ENCODE data around the gene LBR.
"Not testable (repeated sequence)": the region's sequence is repeated elsewhere in the genome, so short reads cannot be mapped to it uniquely, and the experiment has no call there.

Gene LBR

GRCh38 chr1:225400968-225401367, 26.9 kb downstream of the LBR start:
- 93 to 100% methylated on average over 1 to 3 of the region's 5 CpGs for WGBS, 2 experiments (ENCODE audit: insufficient coverage in 2 of 2)
- H3K27ac ChIP-seq (ENCODE audit: low read depth, low read length, severe bottlenecking), result no peak overlapping the region
- no peak overlapping the region for H3K4me3 ChIP-seq (ENCODE audit: extremely low read depth, insufficient read depth, low read length, poor library complexity, severe bottlenecking)
- no peaks in the 10 kb centered on the region for H3K4me1 ChIP-seq (ENCODE audit: control insufficient read depth, insufficient read depth, low read length, poor library complexity, severe bottlenecking)
- no peaks in the 10 kb centered on the region for H3K9me3 ChIP-seq (ENCODE audit: control insufficient read depth, low read length)
- H3K36me3 ChIP-seq (ENCODE audit: control insufficient read depth, insufficient read depth, low read length), result peaks cover 76% of the 10 kb centered on the region

GRCh38 chr1:225396357-225396756, 31.5 kb downstream of the LBR start:
- Histone ChIP-seq H3K36me3 (ENCODE audit: control insufficient read depth, insufficient read depth, low read length) (peaks cover 45% of the 10 kb centered on the region), H3K4me1 (ENCODE audit: control insufficient read depth, insufficient read depth, low read length, poor library complexity, severe bottlenecking) (no peaks in the 10 kb centered on the region), H3K9me3 (ENCODE audit: control insufficient read depth, low read length) (no peaks in the 10 kb centered on the region), H3K4me3 (ENCODE audit: extremely low read depth, insufficient read depth, low read length, poor library complexity, severe bottlenecking) (no peak overlapping the region), H3K27ac (ENCODE audit: low read depth, low read length, severe bottlenecking) (no peak overlapping the region)
- 90 to 100% methylated on average over 1 to 2 of the region's 2 CpGs for WGBS, 2 experiments (ENCODE audit: insufficient coverage in 2 of 2)

DNA sequence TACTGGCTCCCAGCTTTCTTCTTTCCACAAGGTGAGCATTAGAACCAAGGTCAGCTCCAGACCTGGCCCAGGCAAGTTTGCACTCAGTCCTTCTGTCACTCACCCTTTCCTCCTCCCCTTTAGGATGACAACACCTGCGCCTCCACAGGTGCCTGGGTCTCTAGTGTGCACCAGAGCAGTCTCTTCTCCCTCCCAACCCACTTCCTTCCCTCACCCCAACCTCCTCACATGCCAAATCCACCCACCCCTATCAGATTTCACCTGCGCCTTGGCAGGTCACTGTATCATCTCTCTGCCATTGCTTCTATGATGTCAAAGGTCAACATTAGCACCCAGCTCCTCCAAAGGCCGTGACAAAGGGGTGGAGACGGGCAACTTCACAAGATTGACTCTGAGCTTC, 38.0 kb downstream of the LBR start:
- no peak overlapping the region for H3K4me3 ChIP-seq (ENCODE audit: extremely low read depth, insufficient read depth, low read length, poor library complexity, severe bottlenecking)
- H3K27ac ChIP-seq (ENCODE audit: low read depth, low read length, severe bottlenecking), result no peak overlapping the region
- no peaks in the 10 kb centered on the region for H3K9me3 ChIP-seq (ENCODE audit: control insufficient read depth, low read length)
- 87 to 95% methylated on average over 3 to 4 of the region's 4 CpGs for whole genome bisulfite sequencing, 2 experiments (ENCODE audit: insufficient coverage in 2 of 2)
- no peaks in the 10 kb centered on the region for H3K36me3 ChIP-seq (ENCODE audit: control insufficient read depth, insufficient read depth, low read length)
- no peaks in the 10 kb centered on the region for H3K4me1 ChIP-seq (ENCODE audit: control insufficient read depth, insufficient read depth, low read length, poor library complexity, severe bottlenecking)

- WGBS, 2 experiments (ENCODE audit: insufficient coverage in 2 of 2), result 84 to 97% methylated on average over 2 to 3 of the region's 4 CpGs
- Histone ChIP-seq H3K36me3 (ENCODE audit: control insufficient read depth, insufficient read depth, low read length) (no peaks in the 10 kb centered on the region), H3K4me3 (ENCODE audit: extremely low read depth, insufficient read depth, low read length, poor library complexity, severe bottlenecking) (no peak overlapping the region), H3K4me1 (ENCODE audit: control insufficient read depth, insufficient read depth, low read length, poor library complexity, severe bottlenecking) (no peaks in the 10 kb centered on the region), H3K27ac (ENCODE audit: low read depth, low read length, severe bottlenecking) (no peak overlapping the region), H3K9me3 (ENCODE audit: control insufficient read depth, low read length) (no peaks in the 10 kb centered on the region)
Observed at GRCh38 chr1:225388372-225388771, 39.5 kb downstream of the LBR start.

GRCh38 chr1:225386860-225387259, 41.0 kb downstream of the LBR start:
- H3K27ac ChIP-seq (ENCODE audit: low read depth, low read length, severe bottlenecking); H3K4me3 ChIP-seq (ENCODE audit: extremely low read depth, insufficient read depth, low read length, poor library complexity, severe bottlenecking); H3K36me3 ChIP-seq (ENCODE audit: control insufficient read depth, insufficient read depth, low read length); H3K9me3 ChIP-seq (ENCODE audit: control insufficient read depth, low read length); H3K4me1 ChIP-seq (ENCODE audit: control insufficient read depth, insufficient read depth, low read length, poor library complexity, severe bottlenecking): not testable (repeated sequence)
- no CpG with 5 or more reads among the region's 3 CpGs for WGBS, 2 experiments (ENCODE audit: insufficient coverage in 2 of 2)

- no peaks in the 10 kb centered on the region for H3K36me3 ChIP-seq (ENCODE audit: control insufficient read depth, insufficient read depth, low read length)
- no peak overlapping the region for H3K4me3 ChIP-seq (ENCODE audit: extremely low read depth, insufficient read depth, low read length, poor library complexity, severe bottlenecking)
- 90 to 100% methylated on average over 1 of the region's 1 CpG for WGBS, 2 experiments (ENCODE audit: insufficient coverage in 2 of 2)
- no peak overlapping the region for H3K27ac ChIP-seq (ENCODE audit: low read depth, low read length, severe bottlenecking)
- H3K9me3 ChIP-seq (ENCODE audit: control insufficient read depth, low read length), result no peaks in the 10 kb centered on the region
- no peaks in the 10 kb centered on the region for H3K4me1 ChIP-seq (ENCODE audit: control insufficient read depth, insufficient read depth, low read length, poor library complexity, severe bottlenecking)
Observed at GRCh38 chr1:225380691-225381090, 47.1 kb downstream of the LBR start.

GRCh38 chr1:225378880-225379279, 49.0 kb downstream of the LBR start:
- Histone ChIP-seq H3K27ac (ENCODE audit: low read depth, low read length, severe bottlenecking) (no peak overlapping the region), H3K36me3 (ENCODE audit: control insufficient read depth, insufficient read depth, low read length) (no peaks in the 10 kb centered on the region), H3K9me3 (ENCODE audit: control insufficient read depth, low read length) (no peaks in the 10 kb centered on the region), H3K4me1 (ENCODE audit: control insufficient read depth, insufficient read depth, low read length, poor library complexity, severe bottlenecking) (no peaks in the 10 kb centered on the region), H3K4me3 (ENCODE audit: extremely low read depth, insufficient read depth, low read length, poor library complexity, severe bottlenecking) (no peak overlapping the region)
- 17% methylated on average over 6 of the region's 10 CpGs; no CpG with 5 or more reads in 1 of the 2 experiments for WGBS, 2 experiments (ENCODE audit: insufficient coverage in 2 of 2)

DNA sequence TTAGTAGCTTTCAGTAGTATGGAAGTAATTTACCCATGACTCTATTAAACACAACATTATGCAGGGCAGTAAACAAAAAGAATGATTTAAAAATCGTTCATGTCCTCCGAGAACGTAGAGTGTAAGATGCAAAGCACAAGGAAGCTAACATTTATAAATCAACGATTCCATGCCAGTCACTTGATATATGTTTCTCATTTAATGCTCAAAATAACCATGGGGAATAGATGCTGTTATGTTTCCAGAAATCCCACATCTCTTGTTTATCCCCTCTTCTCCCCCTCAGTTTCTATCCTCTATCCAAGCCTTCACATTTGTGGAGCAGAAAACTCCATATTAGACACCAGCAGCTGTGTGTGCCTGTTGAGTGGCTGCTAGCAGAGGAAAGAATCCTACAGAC, 52.8 kb downstream of the LBR start:
- no peak overlapping the region for H3K27ac ChIP-seq (ENCODE audit: low read depth, low read length, severe bottlenecking)
- WGBS, 2 experiments (ENCODE audit: insufficient coverage in 2 of 2), result 94% methylated on average over 3 of the region's 4 CpGs; no CpG with 5 or more reads in 1 of the 2 experiments
- no peak overlapping the region for H3K4me3 ChIP-seq (ENCODE audit: extremely low read depth, insufficient read depth, low read length, poor library complexity, severe bottlenecking)
- H3K36me3 ChIP-seq (ENCODE audit: control insufficient read depth, insufficient read depth, low read length), result no peaks in the 10 kb centered on the region
- H3K4me1 ChIP-seq (ENCODE audit: control insufficient read depth, insufficient read depth, low read length, poor library complexity, severe bottlenecking), result no peaks in the 10 kb centered on the region
- H3K9me3 ChIP-seq (ENCODE audit: control insufficient read depth, low read length), result no peaks in the 10 kb centered on the region

GRCh38 chr1:225373155-225373554, 54.7 kb downstream of the LBR start:
- WGBS, 2 experiments (ENCODE audit: insufficient coverage in 2 of 2), result 90% methylated on average over 18 to 21 of the region's 21 CpGs
- no peak overlapping the region for H3K27ac ChIP-seq (ENCODE audit: low read depth, low read length, severe bottlenecking)
- no peak overlapping the region for H3K4me3 ChIP-seq (ENCODE audit: extremely low read depth, insufficient read depth, low read length, poor library complexity, severe bottlenecking)
- H3K9me3 ChIP-seq (ENCODE audit: control insufficient read depth, low read length), result no peaks in the 10 kb centered on the region
- H3K4me1 ChIP-seq (ENCODE audit: control insufficient read depth, insufficient read depth, low read length, poor library complexity, severe bottlenecking), result no peaks in the 10 kb centered on the region
- no peaks in the 10 kb centered on the region for H3K36me3 ChIP-seq (ENCODE audit: control insufficient read depth, insufficient read depth, low read length)

GRCh38 chr1:225371366-225372010, 56.4 kb downstream of the LBR start:
- H3K27ac ChIP-seq (ENCODE audit: low read depth, low read length, severe bottlenecking), result no peak overlapping the region
- H3K36me3 ChIP-seq (ENCODE audit: control insufficient read depth, insufficient read depth, low read length), result no peaks in the 10 kb centered on the region
- H3K4me1 ChIP-seq (ENCODE audit: control insufficient read depth, insufficient read depth, low read length, poor library complexity, severe bottlenecking), result peaks cover 3% of the 10 kb centered on the region
- no peaks in the 10 kb centered on the region for H3K9me3 ChIP-seq (ENCODE audit: control insufficient read depth, low read length)
- no CpG with 5 or more reads among the region's 3 CpGs for WGBS, 2 experiments (ENCODE audit: insufficient coverage in 2 of 2)
- H3K4me3 ChIP-seq (ENCODE audit: extremely low read depth, insufficient read depth, low read length, poor library complexity, severe bottlenecking), result no peak overlapping the region

- no peaks in the 10 kb centered on the region for H3K36me3 ChIP-seq (ENCODE audit: control insufficient read depth, insufficient read depth, low read length)
- 95 to 100% methylated on average over 3 of the region's 3 CpGs for WGBS, 2 experiments (ENCODE audit: insufficient coverage in 2 of 2)
- no peak overlapping the region for H3K27ac ChIP-seq (ENCODE audit: low read depth, low read length, severe bottlenecking)
- H3K9me3 ChIP-seq (ENCODE audit: control insufficient read depth, low read length), result no peaks in the 10 kb centered on the region
- peaks cover 7% of the 10 kb centered on the region for H3K4me1 ChIP-seq (ENCODE audit: control insufficient read depth, insufficient read depth, low read length, poor library complexity, severe bottlenecking)
- no peak overlapping the region for H3K4me3 ChIP-seq (ENCODE audit: extremely low read depth, insufficient read depth, low read length, poor library complexity, severe bottlenecking)
Observed at GRCh38 chr1:225368036-225368552, 59.7 kb downstream of the LBR start.

All from mesodermal cell (in vitro differentiated cells).